Gastrocnemius medialis (tissue), 4 donors: Measurements from ENCODE around the gene CNDP1. TPM values are rescaled to one million over a fixed set of nuclear protein-coding genes. Genes with fewer than 3 reads are reported as not detected.

ENCODE experiments used
- ATAC-seq, 2 donors: fragments of 150-250 bp; one replicate each; pipeline ENCODE4 v1.9.1; 2016
- DNase-seq, 2 donors: peaks; one replicate each; pipeline ENCODE4 v3.0.0-alpha.2; 2019
- H3K27ac ChIP-seq, 4 donors: fragments of 200-600 bp; sonication (generic); 1 replicate in 1 of 4; 2 replicates in 3 of 4; pipeline ENCODE4 v1.5.1; 2016 to 2018; ENCODE audit warnings: mild to moderate bottlenecking in 2 of 4, moderate library complexity in 1 of 4
- H3K27me3 ChIP-seq, 3 donors: fragments of 200-600 bp; sonication (generic) in 2 of 3; 1 replicate in 1 of 3; 2 replicates in 2 of 3; pipeline versions ENCODE4 v1.5.1 to v1.6.0; 2016 to 2019; ENCODE audit warnings: mild to moderate bottlenecking in 1 of 3, moderate library complexity in 1 of 3
- H3K36me3 ChIP-seq, 2 donors: fragments of 200-600 bp; sonication (generic) in 1 of 2; one replicate each; pipeline ENCODE4 v1.5.1; 2017 to 2018
- H3K4me1 ChIP-seq, 2 donors: fragments of 200-600 bp; sonication (generic) in 1 of 2; one replicate each; pipeline ENCODE4 v1.5.1; 2016 to 2017; ENCODE audit warnings: mild to moderate bottlenecking in 2 of 2
- H3K4me3 ChIP-seq, 4 donors: fragments of 200-600 bp; sonication (generic) in 3 of 4; 1 replicate in 1 of 4; 2 replicates in 3 of 4; pipeline ENCODE4 v1.5.1; 2016 to 2019; ENCODE audit warnings: mild to moderate bottlenecking in 2 of 4
- H3K9me3 ChIP-seq, 3 donors: fragments of 200-600 bp; sonication (generic) in 2 of 3; 1 replicate in 1 of 3; 2 replicates in 2 of 3; pipeline ENCODE4 v1.5.1; 2016 to 2019
- CTCF ChIP-seq, 5 experiments: fragments of 450-650 bp in 3 of 5; fragments of 200-600 bp in 2 of 5; sonication (generic) in 2 of 5; IDR thresholded peaks in 4 of 5; conservative IDR thresholded peaks in 1 of 5; 1 replicate in 4 of 5; 2 replicates in 1 of 5; pipeline ENCODE4 v1.5.1; 2016 to 2019; ENCODE audit warnings: antibody characterized with exemption in 5 of 5, mild to moderate bottlenecking in 3 of 5, moderate library complexity in 3 of 5
- POLR2A ChIP-seq, 2 donors: fragments of 450-650 bp; IDR thresholded peaks; one replicate each; pipeline ENCODE4 v1.6.1; 2017; ENCODE audit warnings: antibody characterized with exemption in 2 of 2, mild to moderate bottlenecking in 2 of 2, moderate library complexity in 2 of 2
- in situ Hi-C, 4 donors: fragments of 200-750 bp; cut with MboI; loops; one replicate each; pipeline versions ENCODE4 v1.15.0 to v1.8.0; 2017; ENCODE audit warnings: low sequenced_read_pairs in 4 of 4
- intact Hi-C: fragments of 100-400 bp; cut with DNase I; formaldehyde crosslinking; loops from one replicate; pipeline ENCODE4 v1.15.1; 2023; ENCODE audit warnings: low total_unique reads
- total RNA-seq, 4 donors: library from RNA; depleted of rRNA; stranded (reverse); fragments of >200 nt; gene quantifications; one replicate each; pipeline versions ENCODE4 v1.1.0 to v1.2.3, GENCODE V29; 2016

Gene CNDP1
- total RNA-seq, 4 donors from 2014 or later, result not detected

GRCh38 chr18:74546751-74547530, 12.6 kb downstream of the CNDP1 start:
- Histone ChIP-seq H3K4me3 (no peak overlapping the region), H3K27me3 (no peaks in the 10 kb centered on the region), H3K36me3 (no peaks in the 10 kb centered on the region), H3K4me1 (peaks cover 6 to 9% of the 10 kb centered on the region in 2 donors), H3K9me3 (peaks cover 0 to 3% (median 0%) of the 10 kb centered on the region in 3 donors), H3K27ac (peak overlapping the region; percentile 52 to 75 (median 62))
- TF ChIP-seq POLR2A (IDR thresholded peaks at IDR 0.05) (no peak), CTCF (IDR thresholded peaks at IDR 0.05 in 4 of 5, conservative IDR thresholded peaks at IDR 0.05 in 1 of 5) (no peak)
- in situ Hi-C loops, result no loop called here
- peak; percentile 60 to 64 for ATAC-seq
- no peak for DNase-seq
- intact Hi-C loops, result no loop called here

DNA sequence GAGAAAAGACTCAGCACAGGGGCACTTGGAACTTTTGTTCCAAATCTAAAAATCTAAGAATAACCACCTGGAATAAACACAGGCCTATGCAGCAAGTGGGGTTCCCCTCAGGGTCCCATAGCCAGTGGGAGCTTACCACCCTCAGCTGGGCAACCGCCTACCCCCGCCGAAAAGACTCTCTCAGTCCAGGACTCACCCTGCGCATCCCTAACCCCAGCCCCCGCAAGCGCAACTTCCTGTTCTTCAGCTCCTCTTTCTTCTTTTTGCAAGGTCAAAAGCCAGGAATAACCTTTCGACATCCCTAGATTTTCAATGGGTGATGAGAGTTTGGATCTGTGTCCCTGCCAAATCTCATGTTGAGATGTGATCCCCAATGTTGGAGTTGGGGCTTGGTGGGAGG, 13.6 kb downstream of the CNDP1 start:
- intact Hi-C loops, result no loop called here

DNA sequence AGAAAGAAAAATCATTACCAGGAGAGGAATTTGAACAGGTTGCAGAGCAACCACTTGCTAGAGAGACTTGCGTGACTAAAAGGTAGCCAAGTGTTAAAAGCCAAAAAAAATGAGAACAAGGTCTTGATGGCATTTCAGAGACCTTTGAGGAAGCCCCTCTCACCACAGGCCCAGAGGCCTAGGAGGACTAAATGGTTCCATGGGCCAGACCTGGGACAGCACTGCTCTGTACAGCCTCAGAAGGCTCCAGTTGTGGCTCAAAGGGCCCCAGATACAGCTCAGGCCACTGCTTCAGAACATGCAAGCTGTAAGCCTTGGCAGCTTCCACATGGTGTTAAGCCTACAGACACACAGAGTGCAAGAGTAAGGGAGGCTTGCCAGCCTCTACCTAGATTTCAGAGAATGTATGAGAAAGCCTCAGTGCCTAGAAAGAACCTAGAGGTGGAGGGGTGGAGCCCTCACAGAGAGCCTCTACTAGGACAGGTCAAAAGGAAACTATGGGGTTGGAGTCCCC, 15.3 kb downstream of the CNDP1 start:
- no peaks in the 10 kb centered on the region for H3K36me3 ChIP-seq
- no peak overlapping the region for H3K27ac ChIP-seq
- H3K27me3 ChIP-seq, result no peaks in the 10 kb centered on the region
- ATAC-seq (no peak), DNase-seq (no peak)
- in situ Hi-C loops, result loop anchor here (5.0 to 10.0 kb wide), 5 partner anchors 195 to 365 kb away; no protein-coding TSS in a partner anchor
- no peak for TF ChIP-seq POLR2A (IDR thresholded peaks at IDR 0.05)
- no peak for TF ChIP-seq CTCF (IDR thresholded peaks at IDR 0.05 in 4 of 5, conservative IDR thresholded peaks at IDR 0.05 in 1 of 5)
- H3K9me3 ChIP-seq, result peaks cover 0 to 3% (median 0%) of the 10 kb centered on the region in 3 donors
- H3K4me1 ChIP-seq, result peaks cover 6 to 9% of the 10 kb centered on the region in 2 donors
- no peak overlapping the region for H3K4me3 ChIP-seq
- intact Hi-C loops, result loop anchor here (5.0 kb wide), 2 partner anchors 52 to 197 kb away; partner anchors contain the start of gene CNDP2

More for the DNA sequence above, 13.6 kb downstream of the CNDP1 start:
- no peaks in the 10 kb centered on the region for H3K27me3 ChIP-seq
- ATAC-seq, result no peak
- no peak for DNase-seq
- H3K9me3 ChIP-seq, result peaks cover 0 to 3% (median 0%) of the 10 kb centered on the region in 3 donors
- H3K4me3 ChIP-seq, result no peak overlapping the region
- peak overlapping the region in 3 of 4 donors; percentile 58 to 75 (median 65) for H3K27ac ChIP-seq
- H3K36me3 ChIP-seq, result no peaks in the 10 kb centered on the region
- peaks cover 6 to 9% of the 10 kb centered on the region in 2 donors for H3K4me1 ChIP-seq
- in situ Hi-C loops, result no loop called here
- TF ChIP-seq POLR2A (IDR thresholded peaks at IDR 0.05) (no peak), CTCF (IDR thresholded peaks at IDR 0.05 in 4 of 5, conservative IDR thresholded peaks at IDR 0.05 in 1 of 5) (no peak)

DNA sequence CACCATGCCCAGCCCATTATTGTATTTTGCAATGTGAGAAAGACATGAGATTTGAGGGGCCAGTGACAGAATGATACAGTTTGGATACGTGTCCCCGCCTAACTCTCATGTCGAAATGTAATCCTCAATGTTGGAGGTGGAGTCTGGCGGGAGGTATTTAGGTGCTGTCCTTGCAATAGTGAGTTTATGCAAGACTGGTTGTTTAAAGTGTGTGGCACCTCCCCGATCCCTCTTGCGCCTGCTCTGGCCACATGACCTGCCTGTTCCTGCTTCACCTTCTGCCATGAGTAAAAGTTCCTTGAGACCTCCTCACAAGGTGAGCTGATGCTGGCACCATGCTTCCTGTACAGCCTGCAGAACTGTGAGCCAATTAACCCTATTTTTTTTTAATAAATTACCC, 16.6 kb downstream of the CNDP1 start:
- Histone ChIP-seq H3K4me3 (no peak overlapping the region), H3K27me3 (no peaks in the 10 kb centered on the region), H3K4me1 (peaks cover 5 to 9% of the 10 kb centered on the region in 2 donors), H3K27ac (no peak overlapping the region), H3K9me3 (peaks cover 0 to 3% (median 0%) of the 10 kb centered on the region in 3 donors), H3K36me3 (no peaks in the 10 kb centered on the region)
- in situ Hi-C loops (loop anchor here (5.0 to 10.0 kb wide), 5 partner anchors 196 to 366 kb away; no protein-coding TSS in a partner anchor), intact Hi-C loops (loop anchor here (5.0 kb wide), 2 partner anchors 54 to 199 kb away; partner anchors contain the start of gene CNDP2)
- TF ChIP-seq POLR2A (IDR thresholded peaks at IDR 0.05) (no peak), CTCF (IDR thresholded peaks at IDR 0.05 in 4 of 5, conservative IDR thresholded peaks at IDR 0.05 in 1 of 5) (no peak)
- no peak for DNase-seq
- ATAC-seq, result no peak
